ENCODE measurements around the gene CD3D. TPM values are rescaled to one million over a fixed set of nuclear protein-coding genes. Genes with fewer than 3 reads are reported as not detected.

Gene CD3D
- total RNA-seq, 1 experiment from 2014 or later, result not detected

DNA sequence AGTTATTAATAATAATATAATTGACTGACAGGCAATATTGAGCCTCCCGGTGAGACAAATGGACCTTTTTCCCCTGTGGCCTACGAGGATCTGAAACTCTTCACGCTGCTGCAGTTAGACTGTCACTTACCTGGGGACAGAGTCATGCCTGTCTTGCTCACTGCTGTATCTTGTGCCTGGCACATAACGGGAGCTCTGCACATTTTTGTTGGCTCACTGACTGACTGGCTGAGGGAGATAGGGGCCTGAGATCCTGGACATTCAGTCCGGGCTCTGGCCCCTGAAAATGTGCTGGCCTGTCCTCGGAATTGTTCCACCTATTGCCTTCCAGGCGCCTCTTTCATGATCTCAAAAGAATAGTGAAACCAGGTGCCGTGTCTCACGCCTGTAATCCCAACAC lies 743 bp upstream of the CD3D start:
- no peak overlapping the region for H3K9ac ChIP-seq (ENCODE audit: low read length)
- no peaks in the 10 kb centered on the region for H3K9me2 ChIP-seq (replicated peaks; ENCODE audit: low read length)
- H3K36me3 ChIP-seq (ENCODE audit: low read depth, low read length), result no peaks in the 10 kb centered on the region
- no peak overlapping the region for H3K4me3 ChIP-seq (ENCODE audit: low read length)
- TF ChIP-seq CTCF (conservative IDR thresholded peaks at IDR 0.05; ENCODE audit: low read depth, low read length), result no peak
- TF ChIP-seq EZH2 (IDR thresholded peaks at IDR 0.05; ENCODE audit: low read length, unreplicated experiment), result no peak
- no peak for TF ChIP-seq EZH2phosphoT487 (IDR thresholded peaks at IDR 0.05; ENCODE audit: borderline replicate concordance, low read length)
- H3K4me2 ChIP-seq (ENCODE audit: low read length), result no peak overlapping the region
- no TSS peak for BruUV-seq (replicated peaks)
- ChIA-PET POLR2A (ENCODE audit: unreplicated experiment) (no interaction called here), CTCF (no interaction called here)
- H3K79me2 ChIP-seq (ENCODE audit: low read length), result no peaks in the 10 kb centered on the region
- peaks cover 10% of the 10 kb centered on the region; the same call in 1 of the 2 replicates for H3K27me3 ChIP-seq (ENCODE audit: low read length)
- H3K9me3 ChIP-seq (ENCODE audit: low read length), result no peaks in the 10 kb centered on the region
- intact Hi-C loops (cut with micrococcal nuclease), result no loop called here
- no peak for ATAC-seq
- no peak for DNase-seq
- H3K4me1 ChIP-seq (ENCODE audit: insufficient read depth, low read length), result no peaks in the 10 kb centered on the region
- H3K27ac ChIP-seq (ENCODE audit: low read length), result no peak overlapping the region
- no peaks in the 10 kb centered on the region for H3F3A ChIP-seq (ENCODE audit: low read length, unreplicated experiment)
- H2AFZ ChIP-seq (ENCODE audit: low read length), result no peak overlapping the region
- H4K20me1 ChIP-seq (ENCODE audit: low read length), result no peaks in the 10 kb centered on the region

DNA sequence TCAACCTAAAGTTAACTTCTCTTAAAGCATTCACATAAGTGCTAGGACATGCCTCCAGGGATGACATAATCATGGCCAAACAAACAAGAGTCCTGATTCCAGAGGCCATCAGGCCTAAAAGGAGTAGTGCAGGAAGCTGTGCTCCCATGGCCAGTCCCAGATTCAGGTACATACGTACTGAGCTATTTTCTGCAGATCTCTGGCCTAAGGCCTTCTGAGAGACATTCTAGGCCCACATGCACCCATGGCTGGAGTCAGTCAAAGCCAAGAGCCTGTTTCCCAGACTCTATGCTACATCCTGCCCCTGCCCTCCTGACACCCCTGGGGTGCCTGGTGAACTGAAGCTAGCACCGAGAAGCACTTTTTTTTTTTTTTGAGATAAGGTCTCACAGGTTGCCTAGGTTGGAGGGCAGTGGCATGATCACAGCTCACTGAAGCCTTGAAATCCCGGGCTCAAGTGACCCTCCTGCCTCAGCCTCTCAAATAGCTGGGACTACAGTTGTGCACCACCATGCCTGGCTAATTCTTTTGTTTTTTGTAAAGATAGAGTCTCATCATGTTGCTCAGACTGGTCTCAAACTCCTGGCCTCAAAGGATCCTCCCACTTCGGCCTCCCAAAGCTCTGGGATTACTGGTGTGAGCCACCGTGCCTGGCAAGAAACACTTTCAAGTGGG lies 553 bp downstream of the CD3D start:
- H3K4me1 ChIP-seq (ENCODE audit: insufficient read depth, low read length), result no peaks in the 10 kb centered on the region
- no peaks in the 10 kb centered on the region for H3K36me3 ChIP-seq (ENCODE audit: low read depth, low read length)
- H3K9ac ChIP-seq (ENCODE audit: low read length), result no peak overlapping the region
- H3K27me3 ChIP-seq (ENCODE audit: low read length), result peaks cover 4% of the 10 kb centered on the region; the same call in 1 of the 2 replicates
- H3K27ac ChIP-seq (ENCODE audit: low read length), result no peak overlapping the region
- H3K4me2 ChIP-seq (ENCODE audit: low read length), result no peak overlapping the region
- BruUV-seq (replicated peaks), result no TSS peak
- no peaks in the 10 kb centered on the region for H3F3A ChIP-seq (ENCODE audit: low read length, unreplicated experiment)
- H4K20me1 ChIP-seq (ENCODE audit: low read length), result no peaks in the 10 kb centered on the region
- POLR2A ChIA-PET (ENCODE audit: unreplicated experiment), result no interaction called here
- H3K9me2 ChIP-seq (replicated peaks; ENCODE audit: low read length), result no peaks in the 10 kb centered on the region
- DNase-seq (no peak), ATAC-seq (no peak)
- no peak overlapping the region for H3K4me3 ChIP-seq (ENCODE audit: low read length)
- H3K9me3 ChIP-seq (ENCODE audit: low read length), result no peaks in the 10 kb centered on the region
- no peak for TF ChIP-seq EZH2 (IDR thresholded peaks at IDR 0.05; ENCODE audit: low read length, unreplicated experiment)
- H2AFZ ChIP-seq (ENCODE audit: low read length), result no peak overlapping the region
- intact Hi-C loops (cut with micrococcal nuclease), result no loop called here
- no peaks in the 10 kb centered on the region for H3K79me2 ChIP-seq (ENCODE audit: low read length)
- CTCF ChIA-PET, result no interaction called here

DNA sequence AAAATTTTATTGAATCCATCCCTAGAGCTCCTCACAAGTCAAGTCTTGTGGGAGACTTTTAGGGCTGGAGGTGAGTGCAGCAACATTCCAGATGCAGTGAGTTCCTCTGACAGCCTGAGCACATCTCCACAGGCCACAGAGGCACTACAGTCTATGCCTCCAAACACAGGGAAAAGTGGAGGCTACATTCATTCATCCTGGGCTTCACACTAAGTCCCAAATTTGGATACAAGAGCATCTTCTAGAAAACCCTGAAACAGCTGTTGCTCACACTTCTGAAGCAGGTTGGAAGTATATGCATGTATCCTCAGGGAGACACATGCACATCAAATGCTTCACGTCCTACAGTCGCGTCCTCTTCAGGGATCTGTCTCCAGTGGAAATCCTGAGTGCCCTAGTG lies 1.2 kb downstream of the CD3D start:
- no peaks in the 10 kb centered on the region for H3F3A ChIP-seq (ENCODE audit: low read length, unreplicated experiment)
- no peaks in the 10 kb centered on the region for H3K79me2 ChIP-seq (ENCODE audit: low read length)
- TF ChIP-seq EZH2 (IDR thresholded peaks at IDR 0.05; ENCODE audit: low read length, unreplicated experiment) (no peak), CTCF (conservative IDR thresholded peaks at IDR 0.05; ENCODE audit: low read depth, low read length) (no peak), EZH2phosphoT487 (IDR thresholded peaks at IDR 0.05; ENCODE audit: borderline replicate concordance, low read length) (no peak)
- no peak overlapping the region for H3K27ac ChIP-seq (ENCODE audit: low read length)
- no peak overlapping the region for H2AFZ ChIP-seq (ENCODE audit: low read length)
- no peaks in the 10 kb centered on the region for H4K20me1 ChIP-seq (ENCODE audit: low read length)
- no peaks in the 10 kb centered on the region for H3K9me3 ChIP-seq (ENCODE audit: low read length)
- intact Hi-C loops (cut with micrococcal nuclease), result no loop called here
- ChIA-PET POLR2A (ENCODE audit: unreplicated experiment) (no interaction called here), CTCF (no interaction called here)
- no peaks in the 10 kb centered on the region for H3K9me2 ChIP-seq (replicated peaks; ENCODE audit: low read length)
- no peaks in the 10 kb centered on the region for H3K36me3 ChIP-seq (ENCODE audit: low read depth, low read length)
- ATAC-seq (no peak), DNase-seq (no peak)
- H3K9ac ChIP-seq (ENCODE audit: low read length), result no peak overlapping the region
- H3K4me1 ChIP-seq (ENCODE audit: insufficient read depth, low read length), result no peaks in the 10 kb centered on the region
- H3K4me2 ChIP-seq (ENCODE audit: low read length), result no peak overlapping the region
- H3K4me3 ChIP-seq (ENCODE audit: low read length), result no peak overlapping the region
- no peaks in the 10 kb centered on the region for H3K27me3 ChIP-seq (ENCODE audit: low read length)
- no TSS peak for BruUV-seq (replicated peaks)

Data from PC-3 (cell line).